ENCODE data around the gene SNN. TPM values are rescaled to one million over a fixed set of nuclear protein-coding genes. Genes with fewer than 3 reads are reported as not detected.

Gene SNN
- 23.1 TPM for total RNA-seq

DNA sequence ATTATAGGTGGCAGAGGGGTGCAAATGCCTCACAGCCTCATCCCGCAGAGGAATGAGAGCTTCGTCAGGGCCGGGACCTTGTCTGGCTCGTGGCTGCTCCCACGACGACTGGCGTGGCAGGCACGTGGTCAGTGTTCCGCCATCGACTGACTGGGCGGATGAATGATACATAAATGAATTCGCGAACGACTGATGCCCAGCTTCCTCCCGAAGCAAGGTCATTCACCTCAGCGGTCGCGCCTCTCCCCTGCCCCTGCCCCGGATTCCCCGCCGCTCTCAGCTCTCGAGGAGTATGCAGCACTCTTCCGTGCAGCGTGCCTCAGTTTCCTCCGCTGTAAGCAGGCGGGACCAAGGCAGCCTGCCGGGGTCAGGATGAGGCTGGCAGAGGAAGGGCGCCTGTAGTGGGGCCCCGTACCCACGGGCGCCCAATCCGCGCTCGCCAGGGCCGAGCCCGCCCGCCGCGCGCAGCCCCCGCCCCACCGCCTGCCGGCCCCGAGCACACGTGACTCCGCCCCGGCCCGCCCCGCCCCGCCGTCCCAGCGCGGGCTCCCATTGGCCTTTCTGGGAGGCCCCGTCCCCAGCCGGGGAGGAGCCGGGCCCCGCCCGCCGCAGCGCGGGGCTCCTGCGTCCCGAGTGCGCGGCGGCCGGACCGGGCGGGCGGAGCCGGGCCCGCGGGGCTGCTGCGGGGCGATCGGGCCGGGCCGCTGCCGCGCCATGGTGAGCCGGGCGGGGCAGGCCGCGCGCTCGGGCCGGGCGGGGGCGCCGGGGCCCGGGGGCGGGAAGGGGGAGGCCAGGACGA, at the start of gene SNN:
Gene SNN (plus strand): TSS at position 632 of the 799 bp plus-strand sequence. CDS start 7,605 bp downstream, outside the sequence.
- peak within 1 kb of the TSS; percentile 90 for H3K27ac ChIP-seq
- intact Hi-C loops (cut with DNase I) = no loop called here
- H3K4me3 ChIP-seq = peak within 1 kb of the TSS; percentile 97 to 98
- no peaks in the 10 kb centered on the region for H3K9me3 ChIP-seq
- H3K36me3 ChIP-seq = no peaks in the 10 kb centered on the region
- peaks cover 54% of the 10 kb centered on the region for H3K4me1 ChIP-seq
- DNase-seq (ENCODE audit: extremely low spot score in 2 of 2) = no peak
- TF ChIP-seq POLR2A (IDR thresholded peaks at IDR 0.05) (peak in 1 of 2 donors; percentile 48), POLR2AphosphoS5 (IDR thresholded peaks at IDR 0.05; ENCODE audit: insufficient read depth in 1 of 2, low read depth in 1 of 2) (peak in 1 of 2 donors; percentile 56)
- TF ChIP-seq, protein P1, sequence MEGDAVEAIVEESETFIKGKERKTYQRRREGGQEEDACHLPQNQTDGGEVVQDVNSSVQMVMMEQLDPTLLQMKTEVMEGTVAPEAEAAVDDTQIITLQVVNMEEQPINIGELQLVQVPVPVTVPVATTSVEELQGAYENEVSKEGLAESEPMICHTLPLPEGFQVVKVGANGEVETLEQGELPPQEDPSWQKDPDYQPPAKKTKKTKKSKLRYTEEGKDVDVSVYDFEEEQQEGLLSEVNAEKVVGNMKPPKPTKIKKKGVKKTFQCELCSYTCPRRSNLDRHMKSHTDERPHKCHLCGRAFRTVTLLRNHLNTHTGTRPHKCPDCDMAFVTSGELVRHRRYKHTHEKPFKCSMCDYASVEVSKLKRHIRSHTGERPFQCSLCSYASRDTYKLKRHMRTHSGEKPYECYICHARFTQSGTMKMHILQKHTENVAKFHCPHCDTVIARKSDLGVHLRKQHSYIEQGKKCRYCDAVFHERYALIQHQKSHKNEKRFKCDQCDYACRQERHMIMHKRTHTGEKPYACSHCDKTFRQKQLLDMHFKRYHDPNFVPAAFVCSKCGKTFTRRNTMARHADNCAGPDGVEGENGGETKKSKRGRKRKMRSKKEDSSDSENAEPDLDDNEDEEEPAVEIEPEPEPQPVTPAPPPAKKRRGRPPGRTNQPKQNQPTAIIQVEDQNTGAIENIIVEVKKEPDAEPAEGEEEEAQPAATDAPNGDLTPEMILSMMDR (IDR thresholded peaks at IDR 0.05) = no peak
- no peaks in the 10 kb centered on the region for H3K27me3 ChIP-seq

DNA sequence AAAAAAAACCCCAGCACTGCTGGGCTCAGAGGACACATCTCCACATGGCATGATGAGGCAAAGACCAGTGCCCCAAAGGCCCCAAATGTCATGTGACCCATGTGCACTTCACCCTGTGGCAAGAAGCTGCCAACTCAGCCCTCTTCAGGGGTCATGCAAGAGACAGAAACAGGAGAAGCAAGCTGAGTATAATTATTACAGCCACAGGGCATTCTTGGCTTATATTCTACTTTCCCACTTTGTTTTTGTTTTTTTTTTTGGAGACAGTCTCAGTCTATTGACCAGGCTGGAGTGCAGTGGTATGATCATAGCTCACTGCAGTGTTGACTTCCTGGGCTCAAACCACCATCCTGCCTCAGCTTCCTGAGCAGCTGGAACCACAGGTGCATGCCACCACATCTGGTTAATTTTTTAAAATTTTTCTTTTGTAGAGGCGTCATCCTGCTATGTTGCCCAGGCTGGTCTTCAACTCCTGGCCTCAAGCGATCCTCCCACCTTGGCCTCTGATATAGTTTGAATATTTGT, 48.9 kb upstream of the SNN start:
- Histone ChIP-seq H3K4me3 (no peak overlapping the region), H3K27me3 (no peaks in the 10 kb centered on the region), H3K36me3 (no peaks in the 10 kb centered on the region), H3K9me3 (no peaks in the 10 kb centered on the region), H3K27ac (no peak overlapping the region), H3K4me1 (peaks cover 32% of the 10 kb centered on the region)
- intact Hi-C loops (cut with DNase I) = no loop called here
- TF ChIP-seq POLR2AphosphoS5 (IDR thresholded peaks at IDR 0.05; ENCODE audit: insufficient read depth in 1 of 2, low read depth in 1 of 2) (no peak), POLR2A (IDR thresholded peaks at IDR 0.05) (no peak)
- TF ChIP-seq, protein P1 (IDR thresholded peaks at IDR 0.05) = no peak
- no peak for DNase-seq (ENCODE audit: extremely low spot score in 2 of 2)

DNA sequence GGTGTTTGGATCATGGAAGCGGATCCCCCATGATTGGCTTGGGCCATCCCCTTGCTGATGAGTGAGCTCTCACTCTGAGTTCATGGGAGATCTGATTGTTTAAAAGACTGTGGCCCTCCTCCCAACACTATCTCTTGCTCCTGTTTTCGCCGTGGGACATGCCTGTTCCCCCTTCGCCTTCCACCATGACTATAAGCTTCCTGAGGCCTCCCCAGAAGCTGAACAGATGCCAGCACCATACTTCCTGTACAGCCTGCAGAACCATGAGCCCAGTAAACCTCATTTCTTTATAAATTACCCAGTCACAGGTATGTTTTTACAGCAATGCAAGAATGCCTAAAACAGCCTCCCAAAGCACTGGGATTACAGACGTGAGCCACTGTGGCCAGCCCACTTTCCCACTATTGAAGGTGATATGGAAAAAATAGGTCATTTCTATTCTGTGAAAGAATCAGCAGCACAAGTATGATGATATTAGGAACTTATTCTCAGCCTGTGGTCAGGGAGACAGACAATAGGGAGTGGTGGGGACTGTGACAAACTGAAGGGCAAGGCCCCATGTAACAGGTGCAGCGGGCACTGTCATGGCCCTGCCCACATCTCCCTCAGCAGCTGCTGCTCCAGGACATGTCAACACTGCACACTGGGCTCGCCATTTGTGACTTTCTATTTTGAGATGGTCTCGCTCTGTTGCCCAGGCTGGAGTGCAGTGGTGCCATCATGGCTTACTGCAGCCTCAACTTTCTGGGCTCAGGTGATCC, 47.8 kb upstream of the SNN start:
- DNase-seq (ENCODE audit: extremely low spot score in 2 of 2) = no peak
- H3K4me3 ChIP-seq = no peak overlapping the region
- TF ChIP-seq, protein P1 (IDR thresholded peaks at IDR 0.05) = no peak
- TF ChIP-seq POLR2AphosphoS5 (IDR thresholded peaks at IDR 0.05; ENCODE audit: insufficient read depth in 1 of 2, low read depth in 1 of 2) (no peak), POLR2A (IDR thresholded peaks at IDR 0.05) (no peak)
- H3K36me3 ChIP-seq = no peaks in the 10 kb centered on the region
- no peak overlapping the region for H3K27ac ChIP-seq
- H3K27me3 ChIP-seq = no peaks in the 10 kb centered on the region
- intact Hi-C loops (cut with DNase I) = no loop called here
- H3K9me3 ChIP-seq = no peaks in the 10 kb centered on the region
- peaks cover 32% of the 10 kb centered on the region for H3K4me1 ChIP-seq

DNA sequence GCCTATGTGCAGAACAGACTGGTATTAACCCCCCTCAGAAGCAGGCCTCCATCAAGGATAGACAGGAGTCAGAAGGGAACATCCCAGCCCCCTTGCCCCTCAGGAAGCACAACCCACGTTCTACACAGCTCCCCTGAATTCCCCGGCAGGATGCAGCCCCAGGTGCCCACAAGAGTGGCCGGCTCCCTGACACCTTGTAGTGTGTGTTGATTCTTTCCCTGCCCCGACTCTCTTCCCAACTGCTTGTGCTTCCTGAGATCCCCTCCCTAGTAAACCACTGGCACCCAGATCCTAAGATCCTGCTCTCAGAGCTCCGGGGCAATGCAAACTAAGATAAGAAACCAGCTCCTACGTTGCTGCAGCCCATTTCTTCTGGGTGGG, 46.7 kb upstream of the SNN start:
- Histone ChIP-seq H3K27ac (peak overlapping the region; percentile 88), H3K36me3 (no peaks in the 10 kb centered on the region), H3K4me1 (peaks cover 32% of the 10 kb centered on the region), H3K4me3 (peak overlapping the region; percentile 5 to 39), H3K27me3 (no peaks in the 10 kb centered on the region), H3K9me3 (no peaks in the 10 kb centered on the region)
- intact Hi-C loops (cut with DNase I) = no loop called here
- TF ChIP-seq POLR2A (IDR thresholded peaks at IDR 0.05) (no peak), POLR2AphosphoS5 (IDR thresholded peaks at IDR 0.05; ENCODE audit: insufficient read depth in 1 of 2, low read depth in 1 of 2) (no peak)
- TF ChIP-seq, protein P1 (IDR thresholded peaks at IDR 0.05) = no peak
- no peak for DNase-seq (ENCODE audit: extremely low spot score in 2 of 2)

Measured in vagina (tissue), 2 donors.